ENCODE results near the gene STK10. TPM values are rescaled to one million over a fixed set of nuclear protein-coding genes. Genes with fewer than 3 reads are reported as not detected.

Gene STK10
- total RNA-seq, 4 donors from 2014 or later: 14.1 to 30.4 (median 19.4) TPM

DNA sequence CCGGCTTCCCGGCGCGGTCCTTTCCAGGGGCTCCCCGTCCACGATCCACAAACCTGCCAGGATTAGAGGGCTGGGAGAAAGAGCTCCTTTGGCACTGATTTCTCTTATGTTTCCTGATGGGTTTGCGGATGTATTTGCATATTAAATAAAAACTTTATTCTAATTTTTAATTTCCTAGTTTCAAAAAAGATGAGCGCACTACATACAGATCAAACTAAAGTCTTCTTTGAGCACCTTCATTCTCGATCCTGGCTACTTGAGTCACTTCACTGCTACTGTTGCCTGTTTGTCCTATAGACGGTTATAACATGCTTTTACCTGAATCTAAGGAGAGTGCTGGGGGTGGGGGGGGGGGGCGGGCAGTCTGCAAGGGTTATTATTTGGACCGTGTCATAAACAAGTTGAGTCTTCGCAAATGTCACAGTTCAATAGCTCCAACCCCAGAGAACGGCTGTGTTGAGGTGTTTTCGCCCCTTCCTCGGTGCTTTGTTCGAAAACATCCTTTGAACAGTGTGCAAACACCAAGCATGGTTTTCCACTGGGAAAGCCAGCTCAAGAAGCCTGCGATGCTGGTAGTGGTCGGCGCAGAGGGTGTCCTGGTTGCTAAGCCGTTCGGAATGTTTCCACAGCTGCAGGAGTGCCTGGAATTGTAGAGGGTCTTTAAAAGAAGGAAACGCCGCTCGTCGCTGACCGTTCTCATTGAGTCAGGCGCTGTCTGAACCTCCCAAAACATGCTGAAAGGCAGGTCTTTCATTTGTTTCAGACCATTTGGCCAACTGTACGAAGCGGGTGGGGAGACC, 1.1 kb upstream of the STK10 start:
- Histone ChIP-seq H3K9me3 (no peaks in the 10 kb centered on the region), H3K36me3 (no peaks in the 10 kb centered on the region), H3K4me1 (peaks cover 0 to 36% (median 3%) of the 10 kb centered on the region in 3 donors), H3K4me3 (peak overlapping the region in 1 of 2 donors; percentile 93), H3K27ac (peak overlapping the region in 2 of 4 donors; percentile 93 to 96), H3K27me3 (no peaks in the 10 kb centered on the region)
- TF ChIP-seq POLR2A (IDR thresholded peaks at IDR 0.05) (no peak), POLR2AphosphoS5 (IDR thresholded peaks at IDR 0.05) (no peak), EP300 (IDR thresholded peaks at IDR 0.05) (no peak)
- TF ChIP-seq, protein P1, sequence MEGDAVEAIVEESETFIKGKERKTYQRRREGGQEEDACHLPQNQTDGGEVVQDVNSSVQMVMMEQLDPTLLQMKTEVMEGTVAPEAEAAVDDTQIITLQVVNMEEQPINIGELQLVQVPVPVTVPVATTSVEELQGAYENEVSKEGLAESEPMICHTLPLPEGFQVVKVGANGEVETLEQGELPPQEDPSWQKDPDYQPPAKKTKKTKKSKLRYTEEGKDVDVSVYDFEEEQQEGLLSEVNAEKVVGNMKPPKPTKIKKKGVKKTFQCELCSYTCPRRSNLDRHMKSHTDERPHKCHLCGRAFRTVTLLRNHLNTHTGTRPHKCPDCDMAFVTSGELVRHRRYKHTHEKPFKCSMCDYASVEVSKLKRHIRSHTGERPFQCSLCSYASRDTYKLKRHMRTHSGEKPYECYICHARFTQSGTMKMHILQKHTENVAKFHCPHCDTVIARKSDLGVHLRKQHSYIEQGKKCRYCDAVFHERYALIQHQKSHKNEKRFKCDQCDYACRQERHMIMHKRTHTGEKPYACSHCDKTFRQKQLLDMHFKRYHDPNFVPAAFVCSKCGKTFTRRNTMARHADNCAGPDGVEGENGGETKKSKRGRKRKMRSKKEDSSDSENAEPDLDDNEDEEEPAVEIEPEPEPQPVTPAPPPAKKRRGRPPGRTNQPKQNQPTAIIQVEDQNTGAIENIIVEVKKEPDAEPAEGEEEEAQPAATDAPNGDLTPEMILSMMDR (IDR thresholded peaks at IDR 0.05): no peak
- 56% methylated on average over 12 to 23 of the region's 30 CpGs for WGBS, 2 donors (ENCODE audit: low coverage in 1 of 2)
- no peak for ATAC-seq

DNA sequence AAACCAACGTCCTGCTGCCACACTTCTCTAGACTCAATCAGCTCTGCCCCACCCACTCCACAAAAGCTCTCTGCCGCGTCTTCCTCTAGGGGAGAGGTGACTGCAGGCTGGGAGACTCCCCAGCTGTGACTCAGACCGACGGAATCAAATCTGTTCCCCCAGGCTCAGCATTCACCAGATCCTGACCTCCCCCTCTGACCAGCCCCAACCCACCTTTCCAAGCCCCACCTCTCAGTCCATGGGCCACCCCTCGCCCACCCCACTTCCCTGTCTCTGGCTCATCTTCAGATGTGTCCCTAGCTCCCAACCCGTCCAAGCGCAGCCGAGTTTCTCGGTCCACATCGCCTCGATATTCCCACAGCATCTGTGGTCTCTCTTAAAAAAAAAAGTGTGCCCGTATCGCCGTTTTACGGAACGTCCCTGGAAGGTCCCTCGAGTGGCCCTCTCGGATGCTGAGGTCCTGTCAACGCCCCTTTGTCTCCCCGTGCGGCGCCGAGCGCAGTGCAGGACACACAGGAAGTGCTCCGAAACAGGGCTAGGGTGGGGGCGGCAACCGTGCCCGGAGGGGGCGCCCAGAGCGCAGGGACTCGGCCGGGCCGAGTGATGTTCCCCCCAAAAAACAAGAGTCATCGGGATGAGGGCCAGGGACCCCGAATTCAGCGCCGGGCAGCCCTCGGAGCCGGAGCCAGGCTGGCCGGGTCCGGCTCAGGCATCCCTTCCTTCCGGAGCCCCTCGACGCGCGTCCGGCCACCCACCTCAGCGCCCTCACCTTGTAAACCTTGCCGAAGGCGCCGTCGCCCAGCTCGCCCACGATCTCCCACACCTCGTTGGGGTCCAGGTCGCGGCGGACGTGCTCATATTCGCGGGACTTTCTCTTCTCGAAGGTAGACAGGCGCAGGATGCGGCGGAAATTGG, 649 bp downstream of the STK10 start:
- WGBS, 2 donors (ENCODE audit: low coverage in 1 of 2): 0% methylated on average over 6 to 15 of the region's 66 CpGs
- peak overlapping the region; percentile 63 to 93 for H3K4me3 ChIP-seq
- H3K36me3 ChIP-seq: no peaks in the 10 kb centered on the region
- ATAC-seq: peak; percentile 13
- H3K27me3 ChIP-seq: no peaks in the 10 kb centered on the region
- H3K9me3 ChIP-seq: no peaks in the 10 kb centered on the region
- peaks cover 0 to 45% (median 3%) of the 10 kb centered on the region in 3 donors for H3K4me1 ChIP-seq
- TF ChIP-seq, protein P1 (IDR thresholded peaks at IDR 0.05): peak in 1 of 4 experiments; percentile 5
- no peak for TF ChIP-seq POLR2A (IDR thresholded peaks at IDR 0.05)
- peak overlapping the region; percentile 62 to 96 (median 90) for H3K27ac ChIP-seq

DNA sequence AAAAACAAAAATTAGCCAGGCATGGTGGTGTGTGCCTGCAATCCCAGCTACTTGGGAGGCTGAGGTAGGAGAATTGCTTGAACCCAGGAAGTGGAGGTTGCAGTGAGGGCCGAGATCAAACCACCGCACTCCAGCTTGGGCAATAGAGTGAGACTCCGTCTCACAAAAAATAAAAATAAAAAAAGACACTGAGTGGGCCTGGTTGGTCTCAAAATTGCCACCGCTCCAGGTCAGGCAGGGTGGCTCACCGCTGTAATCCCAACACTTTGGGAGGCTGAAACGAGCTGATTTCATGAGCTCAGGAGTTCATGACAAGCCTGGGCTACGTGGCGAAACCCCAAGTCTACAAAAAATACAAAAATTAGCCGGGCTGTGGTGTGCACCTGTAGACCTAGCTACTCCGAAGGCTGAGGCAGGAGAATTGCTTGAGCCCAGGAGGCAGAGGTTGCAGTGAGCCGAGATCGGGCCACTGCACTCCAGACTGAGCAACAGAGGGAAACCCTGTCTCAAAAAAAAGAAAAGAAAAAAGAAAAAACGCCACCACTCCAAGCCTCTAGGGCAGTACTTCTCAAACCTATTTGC, 1.8 kb downstream of the STK10 start:
- ATAC-seq: no peak
- Histone ChIP-seq H3K36me3 (no peaks in the 10 kb centered on the region), H3K9me3 (no peaks in the 10 kb centered on the region), H3K4me1 (peaks cover 0 to 45% (median 3%) of the 10 kb centered on the region in 3 donors), H3K27me3 (no peaks in the 10 kb centered on the region), H3K4me3 (peak overlapping the region in 1 of 2 donors; percentile 93), H3K27ac (peak overlapping the region in 3 of 4 donors; percentile 5 to 96 (median 93))
- TF ChIP-seq POLR2A (IDR thresholded peaks at IDR 0.05) (no peak), EP300 (IDR thresholded peaks at IDR 0.05) (no peak), POLR2AphosphoS5 (IDR thresholded peaks at IDR 0.05) (no peak)
- TF ChIP-seq, protein P1 (IDR thresholded peaks at IDR 0.05): no peak
- WGBS, 2 donors (ENCODE audit: low coverage in 1 of 2): 69 to 80% methylated on average over 6 to 7 of the region's 13 CpGs

DNA sequence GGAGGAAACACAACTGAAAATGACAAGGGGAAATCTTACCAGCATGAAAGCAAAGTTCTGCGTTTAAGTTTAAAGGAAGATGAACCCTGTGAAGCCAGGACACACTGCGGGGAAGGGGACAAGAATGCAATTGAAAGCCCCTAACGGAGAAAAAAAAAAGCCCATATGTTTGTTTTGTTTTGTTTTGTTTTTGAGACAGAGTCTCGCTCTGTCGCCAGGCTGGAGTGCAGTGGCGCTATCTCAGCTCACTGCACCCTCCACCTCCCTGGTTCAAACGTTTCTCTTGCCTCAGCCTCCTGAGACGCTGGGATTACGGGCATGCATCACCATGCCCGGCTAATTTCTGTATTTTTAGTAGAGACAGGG, 2.9 kb downstream of the STK10 start:
- Histone ChIP-seq H3K4me1 (peaks cover 0 to 47% (median 3%) of the 10 kb centered on the region in 3 donors), H3K9me3 (no peaks in the 10 kb centered on the region), H3K36me3 (no peaks in the 10 kb centered on the region), H3K4me3 (no peak overlapping the region), H3K27me3 (no peaks in the 10 kb centered on the region), H3K27ac (peak overlapping the region in 3 of 4 donors; percentile 5 to 96 (median 93))
- ATAC-seq: no peak
- WGBS, 2 donors (ENCODE audit: low coverage in 1 of 2): 83 to 85% methylated on average over 10 of the region's 10 CpGs
- no peak for TF ChIP-seq POLR2A (IDR thresholded peaks at IDR 0.05)
- no peak for TF ChIP-seq EP300 (IDR thresholded peaks at IDR 0.05)
- TF ChIP-seq, protein P1 (IDR thresholded peaks at IDR 0.05): no peak
- no peak for TF ChIP-seq POLR2AphosphoS5 (IDR thresholded peaks at IDR 0.05)
